Measurements from ENCODE around the gene MED9. TPM values are rescaled to one million over a fixed set of nuclear protein-coding genes. Genes with fewer than 3 reads are reported as not detected.
"Not testable (repeated sequence)": the region's sequence is repeated elsewhere in the genome, so short reads cannot be mapped to it uniquely, and the experiment has no call there.

MED9 gene
- total RNA-seq (2022) (12.3 and 12.7 TPM in 2 replicates), Bru-seq, nascent RNA (percentile 76 among the genes with signal in this experiment), BruChase-seq, experiment 1, labeled RNA remaining after a 6-hour chase (percentile 56 among the genes with signal in this experiment), BruChase-seq, experiment 2, labeled RNA remaining after a 2-hour chase (percentile 60 among the genes with signal in this experiment)
- long read RNA-seq, transcript MED9-201 (2 exons, 2,228 nt), result major isoform, 10 of 12 reads
- long read RNA-seq, partial matches to known transcripts, result 0 of 12 reads
- long read RNA-seq, other reads (novel, unspliced or antisense), result 2 of 12 reads

GRCh38 chr17:17476865-17477467, at the start of gene MED9:
MED9 (plus strand) TSS chr17:17477000; CDS start chr17:17477042, 42 bp downstream.
- no peak for TF ChIP-seq CTCF (IDR thresholded peaks at IDR 0.05; ENCODE audit: unreplicated experiment)
- TSS peak; percentile 78 for BruUV-seq (replicated peaks)
- Mint-ChIP-seq H3K9me3 (ENCODE audit: low read depth, unreplicated experiment) (no peaks in the 10 kb centered on the region), H3K27me3 (ENCODE audit: unreplicated experiment) (peaks cover 42% of the 10 kb centered on the region), H3K36me3 (ENCODE audit: insufficient read depth, unreplicated experiment) (peaks cover 15% of the 10 kb centered on the region), H3K4me1 (ENCODE audit: low read depth, unreplicated experiment) (peaks cover 10% of the 10 kb centered on the region), H3K27ac (ENCODE audit: unreplicated experiment) (peak within 1 kb of the TSS; percentile 83), H3K4me3 (ENCODE audit: low read depth, unreplicated experiment) (peak within 1 kb of the TSS; percentile 76)
- intact Hi-C loops (cut with micrococcal nuclease; ENCODE audit: unreplicated experiment), result no loop called here
- CTCF ChIA-PET, result interaction anchor here (0.6 kb wide), 1 partner anchor 82 kb away, joined by 4 read pairs; no protein-coding TSS in a partner anchor
- peak; percentile 90 for DNase-seq

- no peaks in the 10 kb centered on the region for H3K9me3 Mint-ChIP-seq (ENCODE audit: low read depth, unreplicated experiment)
- H3K4me3 Mint-ChIP-seq (ENCODE audit: low read depth, unreplicated experiment), result no peak overlapping the region
- no peak for DNase-seq
- H3K27me3 Mint-ChIP-seq (ENCODE audit: unreplicated experiment), result peaks cover 53% of the 10 kb centered on the region
- intact Hi-C loops (cut with micrococcal nuclease; ENCODE audit: unreplicated experiment), result no loop called here
- no peak for TF ChIP-seq CTCF (IDR thresholded peaks at IDR 0.05; ENCODE audit: unreplicated experiment)
- CTCF ChIA-PET, result no interaction called here
- no peaks in the 10 kb centered on the region for H3K36me3 Mint-ChIP-seq (ENCODE audit: insufficient read depth, unreplicated experiment)
- BruUV-seq (replicated peaks), result no TSS peak
- H3K4me1 Mint-ChIP-seq (ENCODE audit: low read depth, unreplicated experiment), result no peaks in the 10 kb centered on the region
- H3K27ac Mint-ChIP-seq (ENCODE audit: unreplicated experiment), result no peak overlapping the region
Observed at GRCh38 chr17:17429222-17429621, 47.6 kb upstream of the MED9 start.

GRCh38 chr17:17430924-17431323, 45.9 kb upstream of the MED9 start:
- CTCF ChIA-PET; intact Hi-C loops (cut with micrococcal nuclease; ENCODE audit: unreplicated experiment); H3K9me3 Mint-ChIP-seq (ENCODE audit: low read depth, unreplicated experiment); BruUV-seq (replicated peaks); H3K4me3 Mint-ChIP-seq (ENCODE audit: low read depth, unreplicated experiment); DNase-seq; H3K27ac Mint-ChIP-seq (ENCODE audit: unreplicated experiment); H3K4me1 Mint-ChIP-seq (ENCODE audit: low read depth, unreplicated experiment); H3K36me3 Mint-ChIP-seq (ENCODE audit: insufficient read depth, unreplicated experiment): not testable (repeated sequence)
- peaks cover 69% of the 10 kb centered on the region for H3K27me3 Mint-ChIP-seq (ENCODE audit: unreplicated experiment)

GRCh38 chr17:17431605-17432004, 45.2 kb upstream of the MED9 start:
- no TSS peak for BruUV-seq (replicated peaks)
- no peaks in the 10 kb centered on the region for H3K36me3 Mint-ChIP-seq (ENCODE audit: insufficient read depth, unreplicated experiment)
- CTCF ChIA-PET, result no interaction called here
- no peaks in the 10 kb centered on the region for H3K4me1 Mint-ChIP-seq (ENCODE audit: low read depth, unreplicated experiment)
- intact Hi-C loops (cut with micrococcal nuclease; ENCODE audit: unreplicated experiment), result no loop called here
- H3K4me3 Mint-ChIP-seq (ENCODE audit: low read depth, unreplicated experiment), result no peak overlapping the region
- no peaks in the 10 kb centered on the region for H3K9me3 Mint-ChIP-seq (ENCODE audit: low read depth, unreplicated experiment)
- DNase-seq, result no peak
- TF ChIP-seq CTCF (IDR thresholded peaks at IDR 0.05; ENCODE audit: unreplicated experiment), result no peak
- H3K27me3 Mint-ChIP-seq (ENCODE audit: unreplicated experiment), result peaks cover 69% of the 10 kb centered on the region
- no peak overlapping the region for H3K27ac Mint-ChIP-seq (ENCODE audit: unreplicated experiment)
